Parathyroid adenoma (tissue), 2 donors: Measurements from ENCODE around the gene SEZ6L2.
"Not testable (repeated sequence)": the region's sequence is repeated elsewhere in the genome, so short reads cannot be mapped to it uniquely, and the experiment has no call there.

ENCODE experiments used
- H2AFZ ChIP-seq: fragments of 300-600 bp; sonication (generic); one replicate; pipeline ENCODE4 v1.7.0; 2017; ENCODE audit warnings: antibody characterized with exemption, mild to moderate bottlenecking
- H3K27ac ChIP-seq: fragments of 300-600 bp; sonication (generic); one replicate; pipeline ENCODE4 v1.7.0; 2017
- H3K27me3 ChIP-seq: fragments of 300-600 bp; sonication (generic); one replicate; pipeline ENCODE4 v1.7.0; 2017; ENCODE audit warnings: low read length; ENCODE audit not compliant: control insufficient read depth, insufficient read depth
- H3K36me3 ChIP-seq: fragments of 300-600 bp; sonication (generic); one replicate; pipeline ENCODE4 v1.7.0; 2017; ENCODE audit warnings: low read length; ENCODE audit not compliant: control insufficient read depth, insufficient read depth
- H3K4me1 ChIP-seq: fragments of 300-600 bp; sonication (generic); one replicate; pipeline ENCODE4 v1.7.0; 2017; ENCODE audit warnings: control low read depth
- H3K4me2 ChIP-seq: fragments of 300-600 bp; sonication (generic); one replicate; pipeline ENCODE4 v1.7.0; 2017; ENCODE audit warnings: low read length
- H3K4me3 ChIP-seq: fragments of 300-600 bp; sonication (generic); one replicate; pipeline ENCODE4 v1.7.0; 2017; ENCODE audit warnings: low read depth, low read length
- H3K79me2 ChIP-seq: fragments of 300-600 bp; sonication (generic); one replicate; pipeline ENCODE4 v1.7.0; 2017; ENCODE audit warnings: control low read depth
- H3K9ac ChIP-seq: fragments of 300-600 bp; sonication (generic); one replicate; pipeline ENCODE4 v1.7.0; 2017; ENCODE audit warnings: mild to moderate bottlenecking
- H3K9me3 ChIP-seq: fragments of 300-600 bp; sonication (generic); one replicate; pipeline ENCODE4 v1.7.0; 2017; ENCODE audit warnings: low read length; ENCODE audit not compliant: control insufficient read depth
- CTCF ChIP-seq: fragments of 300-600 bp; sonication (generic); IDR thresholded peaks from one replicate; pipeline ENCODE4 v1.7.0; 2017; ENCODE audit warnings: antibody characterized with exemption, mild to moderate bottlenecking
- donor health status: primary hyperparathyroidism.

SEZ6L2 gene

GRCh38 chr16:29910819-29911675, 11.7 kb upstream of the SEZ6L2 start:
- H3K36me3 ChIP-seq: no peaks in the 10 kb centered on the region
- H3K4me1 ChIP-seq: peaks cover 4% of the 10 kb centered on the region
- H3K79me2 ChIP-seq: no peaks in the 10 kb centered on the region
- no peak overlapping the region for H3K9ac ChIP-seq
- H3K9me3 ChIP-seq: no peaks in the 10 kb centered on the region
- no peak overlapping the region for H3K4me3 ChIP-seq
- no peaks in the 10 kb centered on the region for H3K27me3 ChIP-seq
- no peak overlapping the region for H2AFZ ChIP-seq
- TF ChIP-seq CTCF: no peak
- H3K27ac ChIP-seq: no peak overlapping the region
- H3K4me2 ChIP-seq: no peak overlapping the region

GRCh38 chr16:29909851-29910250, 10.5 kb upstream of the SEZ6L2 start:
- not testable (repeated sequence) for H3K4me3 ChIP-seq, H3K4me2 ChIP-seq, H3K79me2 ChIP-seq, H2AFZ ChIP-seq, H3K9ac ChIP-seq, H3K36me3 ChIP-seq, H3K27me3 ChIP-seq, H3K27ac ChIP-seq, H3K4me1 ChIP-seq, H3K9me3 ChIP-seq

GRCh38 chr16:29909391-29909790, 10.0 kb upstream of the SEZ6L2 start:
- Histone ChIP-seq H3K36me3 (no peaks in the 10 kb centered on the region), H3K9me3 (no peaks in the 10 kb centered on the region), H3K79me2 (no peaks in the 10 kb centered on the region), H3K4me3 (no peak overlapping the region), H2AFZ (no peak overlapping the region), H3K4me2 (no peak overlapping the region), H3K27ac (no peak overlapping the region), H3K27me3 (no peaks in the 10 kb centered on the region), H3K9ac (no peak overlapping the region), H3K4me1 (peaks cover 4% of the 10 kb centered on the region)
- no peak for TF ChIP-seq CTCF

- Histone ChIP-seq H3K36me3 (no peaks in the 10 kb centered on the region), H3K27ac (no peak overlapping the region), H3K4me2 (no peak overlapping the region), H3K27me3 (no peaks in the 10 kb centered on the region), H2AFZ (no peak overlapping the region), H3K4me1 (peaks cover 4% of the 10 kb centered on the region), H3K9me3 (no peaks in the 10 kb centered on the region), H3K4me3 (no peak overlapping the region), H3K79me2 (no peaks in the 10 kb centered on the region), H3K9ac (no peak overlapping the region)
- no peak for TF ChIP-seq CTCF
Observed at GRCh38 chr16:29908719-29909220, 9.4 kb upstream of the SEZ6L2 start.

- peaks cover 4% of the 10 kb centered on the region for H3K4me1 ChIP-seq
- no peaks in the 10 kb centered on the region for H3K36me3 ChIP-seq
- H3K9ac ChIP-seq: no peak overlapping the region
- no peak for TF ChIP-seq CTCF
- no peak overlapping the region for H3K27ac ChIP-seq
- H3K79me2 ChIP-seq: no peaks in the 10 kb centered on the region
- H3K4me2 ChIP-seq: no peak overlapping the region
- H2AFZ ChIP-seq: no peak overlapping the region
- no peaks in the 10 kb centered on the region for H3K9me3 ChIP-seq
- H3K27me3 ChIP-seq: no peaks in the 10 kb centered on the region
- H3K4me3 ChIP-seq: no peak overlapping the region
Observed at GRCh38 chr16:29907973-29908372, 8.6 kb upstream of the SEZ6L2 start.
